Astrocyte of the spinal cord (primary cell): ENCODE measurements around the gene PPDPF.

ENCODE experiments used
- DNase-seq: peaks from one replicate; pipeline ENCODE4 v3.0.0; 2011; ENCODE audit warnings: low read depth, low spot score
- H3K4me3 ChIP-seq: 2 replicates; pipeline ENCODE4 v1.5.1; 2011; ENCODE audit warnings: low read depth, mild to moderate bottlenecking, low read length, moderate library complexity
- in situ Hi-C: cut with HindIII; loops from 2 replicates; pipeline ENCODE4 v1.10.0; 2017; ENCODE audit warnings: low sequenced_read_pairs
- TF ChIP-seq, protein P1 (sequence below): IDR thresholded peaks from 2 replicates; pipeline ENCODE4 v1.5.1; 2012; ENCODE audit warnings: low read depth, mild to moderate bottlenecking, low read length, inconsistent platforms

Gene PPDPF

GRCh38 chr20:63487781-63488241 lies 32.8 kb upstream of the PPDPF start:
- TF ChIP-seq, protein P1, sequence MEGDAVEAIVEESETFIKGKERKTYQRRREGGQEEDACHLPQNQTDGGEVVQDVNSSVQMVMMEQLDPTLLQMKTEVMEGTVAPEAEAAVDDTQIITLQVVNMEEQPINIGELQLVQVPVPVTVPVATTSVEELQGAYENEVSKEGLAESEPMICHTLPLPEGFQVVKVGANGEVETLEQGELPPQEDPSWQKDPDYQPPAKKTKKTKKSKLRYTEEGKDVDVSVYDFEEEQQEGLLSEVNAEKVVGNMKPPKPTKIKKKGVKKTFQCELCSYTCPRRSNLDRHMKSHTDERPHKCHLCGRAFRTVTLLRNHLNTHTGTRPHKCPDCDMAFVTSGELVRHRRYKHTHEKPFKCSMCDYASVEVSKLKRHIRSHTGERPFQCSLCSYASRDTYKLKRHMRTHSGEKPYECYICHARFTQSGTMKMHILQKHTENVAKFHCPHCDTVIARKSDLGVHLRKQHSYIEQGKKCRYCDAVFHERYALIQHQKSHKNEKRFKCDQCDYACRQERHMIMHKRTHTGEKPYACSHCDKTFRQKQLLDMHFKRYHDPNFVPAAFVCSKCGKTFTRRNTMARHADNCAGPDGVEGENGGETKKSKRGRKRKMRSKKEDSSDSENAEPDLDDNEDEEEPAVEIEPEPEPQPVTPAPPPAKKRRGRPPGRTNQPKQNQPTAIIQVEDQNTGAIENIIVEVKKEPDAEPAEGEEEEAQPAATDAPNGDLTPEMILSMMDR, result no peak
- in situ Hi-C loops, result no loop called here
- DNase-seq, result no peak
- no peak overlapping the region for H3K4me3 ChIP-seq

DNA sequence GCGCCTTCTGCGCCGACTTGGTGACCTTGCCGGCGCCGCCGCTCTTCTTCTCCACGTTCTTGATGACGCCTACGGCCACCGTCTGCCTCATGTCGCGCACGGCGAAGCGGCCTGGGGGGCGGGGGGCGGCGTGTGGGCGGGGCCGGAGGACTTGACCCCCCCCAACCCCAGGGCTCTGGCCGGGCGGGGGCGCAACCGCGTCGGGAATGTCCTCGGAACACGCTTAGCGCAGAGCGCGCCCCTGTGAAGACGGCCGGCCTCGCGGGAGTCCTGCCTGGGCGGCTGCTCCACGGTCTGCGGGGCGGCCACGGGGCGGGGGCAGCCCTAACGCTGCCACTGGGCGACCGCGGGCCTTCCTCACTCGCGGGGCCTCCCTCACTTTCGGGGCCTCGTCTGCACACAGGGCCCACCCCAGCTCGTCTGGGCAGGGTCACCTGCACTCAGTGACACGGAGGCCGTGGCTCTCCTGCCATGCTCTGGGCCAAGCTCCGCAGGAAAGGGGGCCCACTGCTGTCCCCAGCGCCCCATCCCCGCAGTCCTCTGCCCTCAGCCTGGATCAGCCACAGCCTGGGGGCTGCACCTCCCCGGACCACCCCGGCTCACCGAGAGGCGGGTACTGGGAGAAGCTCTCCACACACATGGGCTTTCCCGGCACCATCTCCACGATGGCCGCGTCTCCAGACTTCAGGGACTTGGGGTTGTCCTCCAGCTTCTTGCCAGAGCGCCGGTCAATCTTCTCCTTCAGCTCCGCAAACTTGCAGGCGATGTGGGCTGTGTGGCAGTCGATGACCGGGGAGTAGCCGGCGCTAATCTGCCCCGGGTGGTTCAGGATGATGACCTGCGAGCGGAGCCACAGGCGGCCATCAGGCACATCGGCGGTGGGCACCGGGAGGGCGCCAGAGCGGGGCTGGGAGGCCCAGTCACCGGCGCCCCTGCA lies 32.0 kb upstream of the PPDPF start:
- in situ Hi-C loops, result no loop called here
- no peak for DNase-seq
- H3K4me3 ChIP-seq, result no peak overlapping the region
- TF ChIP-seq, protein P1, result no peak

GRCh38 chr20:63490416-63490815 lies 30.1 kb upstream of the PPDPF start:
- no peak overlapping the region for H3K4me3 ChIP-seq
- TF ChIP-seq, protein P1, result no peak
- in situ Hi-C loops, result no loop called here
- DNase-seq, result no peak

GRCh38 chr20:63491078-63491477 lies 29.5 kb upstream of the PPDPF start:
- in situ Hi-C loops, result no loop called here
- TF ChIP-seq, protein P1, result no peak
- H3K4me3 ChIP-seq, result no peak overlapping the region
- DNase-seq, result no peak

GRCh38 chr20:63491635-63492230 lies 28.8 kb upstream of the PPDPF start:
- in situ Hi-C loops, result no loop called here
- no peak overlapping the region for H3K4me3 ChIP-seq
- TF ChIP-seq, protein P1, result no peak

GRCh38 chr20:63492518-63492917 lies 28.0 kb upstream of the PPDPF start:
- TF ChIP-seq, protein P1, result no peak
- no peak overlapping the region for H3K4me3 ChIP-seq
- in situ Hi-C loops, result no loop called here
- DNase-seq, result no peak

More at GRCh38 chr20:63491635-63492230, 28.8 kb upstream of the PPDPF start:
- DNase-seq, result no peak
